HepG2 (cell line): ENCODE data around the gene SCAND1. TPM values are rescaled to one million over a fixed set of nuclear protein-coding genes. Genes with fewer than 3 reads are reported as not detected.

Experiments used
- CREM ChIP-seq, 2 experiments: sonication (generic) in 1 of 2; formaldehyde crosslinking in 1 of 2; IDR thresholded peaks; 2 replicates each; pipeline versions ENCODE4 v1.4.0 to v1.6.1; 2016 to 2020; ENCODE audit warnings: antibody characterized with exemption in 1 of 2, mild to moderate bottlenecking in 1 of 2, missing genetic modification reagents in 1 of 2
- FOXM1 ChIP-seq: sonication (generic); formaldehyde crosslinking; IDR thresholded peaks from 2 replicates; pipeline ENCODE4 v1.5.0; 2020; ENCODE audit warnings: missing genetic modification reagents
- HDAC2 ChIP-seq: sonication (generic); formaldehyde crosslinking; IDR thresholded peaks from 2 replicates; pipeline ENCODE4 v1.4.0; 2020; ENCODE audit warnings: missing genetic modification reagents
- SOX13 ChIP-seq, 3 experiments: fragments of 450-650 bp in 1 of 3; sonication (generic) in 1 of 3; formaldehyde crosslinking in 1 of 3; IDR thresholded peaks in 2 of 3; conservative IDR thresholded peaks in 1 of 3; 2 replicates each; pipeline versions ENCODE4 v1.5.0 to v1.6.1; 2016 to 2020; ENCODE audit warnings: antibody characterized with exemption in 1 of 3, mild to moderate bottlenecking in 1 of 3, missing compliant biosample characterization in 1 of 3, missing genetic modification reagents in 1 of 3, moderate library complexity in 1 of 3
- STAG1 ChIP-seq: sonication (generic); formaldehyde crosslinking; IDR thresholded peaks from 2 replicates; pipeline ENCODE4 v1.4.0; 2020; ENCODE audit warnings: missing genetic modification reagents
- STAT5B ChIP-seq: sonication (generic); formaldehyde crosslinking; IDR thresholded peaks from 2 replicates; pipeline ENCODE4 v1.4.0; 2020; ENCODE audit warnings: missing genetic modification reagents
- THYN1 ChIP-seq: sonication (generic); formaldehyde crosslinking; IDR thresholded peaks from 2 replicates; pipeline ENCODE4 v1.8.1; 2023; ENCODE audit warnings: low read depth, mild to moderate bottlenecking, moderate library complexity, missing genetic modification reagents, borderline replicate concordance
- TMF1 ChIP-seq: sonication (generic); formaldehyde crosslinking; IDR thresholded peaks from 2 replicates; pipeline ENCODE4 v1.8.1; 2022; ENCODE audit warnings: low read depth, missing genetic modification reagents
- ZMYM2 ChIP-seq: sonication (generic); formaldehyde crosslinking; IDR thresholded peaks from 2 replicates; pipeline ENCODE4 v1.8.0; 2022; ENCODE audit warnings: mild to moderate bottlenecking, missing genetic modification reagents
- ZNF619 ChIP-seq: sonication (generic); formaldehyde crosslinking; IDR thresholded peaks from 2 replicates; pipeline ENCODE4 v1.4.0; 2020; ENCODE audit warnings: mild to moderate bottlenecking, missing genetic modification reagents
- ZNF746 ChIP-seq: sonication (generic); formaldehyde crosslinking; IDR thresholded peaks from 2 replicates; pipeline ENCODE4 v1.8.0; 2022; ENCODE audit warnings: mild to moderate bottlenecking, missing genetic modification reagents
- ZSCAN21 ChIP-seq: sonication (generic); formaldehyde crosslinking; IDR thresholded peaks from 2 replicates; pipeline ENCODE4 v1.8.0; 2022; ENCODE audit warnings: mild to moderate bottlenecking, missing genetic modification reagents, moderate library complexity, borderline replicate concordance
- polyA plus RNA-seq, 8 experiments: library from polyadenylated mRNA; depleted of rRNA in 3 of 8; stranded (reverse) in 7 of 8; unstranded in 1 of 8; fragments of >200 nt; fragmentation: Illumina TruSeq in 4 of 8; extraction: Trizol in 4 of 8; gene quantifications; 2 replicates each; pipeline versions ENCODE4 v1.2.1 to v1.2.3, GENCODE V29; 2011 to 2016; ENCODE audit warnings: low read depth in 4 of 8, missing spikeins in 1 of 8, mixed read lengths in 1 of 8; ENCODE audit not compliant: insufficient read depth in 1 of 8
- total RNA-seq, 5 experiments: library from RNA; depleted of rRNA; stranded (reverse); fragments of >200 nt; fragmentation: Illumina TruSeq; extraction: Trizol; gene quantifications; 2 replicates each; pipeline ENCODE4 v1.2.3, GENCODE V29; 2016; ENCODE audit warnings: low read depth in 1 of 5
- TF ChIP-seq, protein P1 (sequence below): sonication (generic); formaldehyde crosslinking; IDR thresholded peaks from 2 replicates; pipeline ENCODE4 v1.4.0; 2020; ENCODE audit warnings: missing genetic modification reagents
- TF ChIP-seq, protein P2 (sequence below): sonication (generic); formaldehyde crosslinking; IDR thresholded peaks from 2 replicates; pipeline ENCODE4 v1.8.1; 2023; ENCODE audit warnings: missing genetic modification reagents, inconsistent platforms, borderline replicate concordance

Gene SCAND1
- total and polyA plus RNA-seq, 2 of the 13 experiments (the other 11 are each of a cell fraction or from before 2014, with no cell fraction given): 19.3 to 109 TPM

DNA sequence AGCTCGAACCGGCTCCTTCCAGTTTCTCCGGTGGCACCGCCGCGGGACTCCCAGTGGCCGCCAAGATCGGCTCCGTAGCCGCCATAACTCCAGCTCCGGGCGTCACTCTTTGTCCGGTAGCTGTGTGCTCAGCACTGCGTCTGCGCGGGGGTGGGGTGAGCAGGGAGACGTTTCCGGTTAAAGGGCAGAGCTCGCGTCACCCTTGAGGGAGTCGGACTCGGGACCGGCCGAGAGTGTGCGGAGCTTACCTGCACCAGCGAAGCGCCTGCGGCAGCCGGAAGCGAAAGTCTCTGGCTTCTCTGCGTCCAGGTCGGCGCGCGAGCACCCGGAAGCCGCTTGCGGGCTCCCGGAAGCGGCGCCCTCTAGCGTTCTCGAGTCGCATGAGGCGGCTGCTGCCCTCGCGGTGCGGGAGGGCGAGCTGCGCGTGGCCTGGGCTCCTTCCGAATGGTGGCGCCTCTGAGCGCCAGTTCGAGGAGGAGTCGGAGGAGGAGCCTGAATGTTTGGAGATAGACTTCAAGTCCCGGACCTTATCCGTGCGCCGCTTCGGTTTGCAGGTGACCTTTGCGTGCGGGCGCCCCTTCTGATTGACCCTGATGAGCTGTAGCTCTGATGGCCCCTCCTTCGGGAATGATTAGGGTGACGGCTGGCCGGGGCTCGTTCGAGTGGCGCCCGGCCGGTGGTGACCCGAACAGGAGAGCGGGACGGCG, at the start of gene SCAND1 (continued):
- TF ChIP-seq, protein P1, sequence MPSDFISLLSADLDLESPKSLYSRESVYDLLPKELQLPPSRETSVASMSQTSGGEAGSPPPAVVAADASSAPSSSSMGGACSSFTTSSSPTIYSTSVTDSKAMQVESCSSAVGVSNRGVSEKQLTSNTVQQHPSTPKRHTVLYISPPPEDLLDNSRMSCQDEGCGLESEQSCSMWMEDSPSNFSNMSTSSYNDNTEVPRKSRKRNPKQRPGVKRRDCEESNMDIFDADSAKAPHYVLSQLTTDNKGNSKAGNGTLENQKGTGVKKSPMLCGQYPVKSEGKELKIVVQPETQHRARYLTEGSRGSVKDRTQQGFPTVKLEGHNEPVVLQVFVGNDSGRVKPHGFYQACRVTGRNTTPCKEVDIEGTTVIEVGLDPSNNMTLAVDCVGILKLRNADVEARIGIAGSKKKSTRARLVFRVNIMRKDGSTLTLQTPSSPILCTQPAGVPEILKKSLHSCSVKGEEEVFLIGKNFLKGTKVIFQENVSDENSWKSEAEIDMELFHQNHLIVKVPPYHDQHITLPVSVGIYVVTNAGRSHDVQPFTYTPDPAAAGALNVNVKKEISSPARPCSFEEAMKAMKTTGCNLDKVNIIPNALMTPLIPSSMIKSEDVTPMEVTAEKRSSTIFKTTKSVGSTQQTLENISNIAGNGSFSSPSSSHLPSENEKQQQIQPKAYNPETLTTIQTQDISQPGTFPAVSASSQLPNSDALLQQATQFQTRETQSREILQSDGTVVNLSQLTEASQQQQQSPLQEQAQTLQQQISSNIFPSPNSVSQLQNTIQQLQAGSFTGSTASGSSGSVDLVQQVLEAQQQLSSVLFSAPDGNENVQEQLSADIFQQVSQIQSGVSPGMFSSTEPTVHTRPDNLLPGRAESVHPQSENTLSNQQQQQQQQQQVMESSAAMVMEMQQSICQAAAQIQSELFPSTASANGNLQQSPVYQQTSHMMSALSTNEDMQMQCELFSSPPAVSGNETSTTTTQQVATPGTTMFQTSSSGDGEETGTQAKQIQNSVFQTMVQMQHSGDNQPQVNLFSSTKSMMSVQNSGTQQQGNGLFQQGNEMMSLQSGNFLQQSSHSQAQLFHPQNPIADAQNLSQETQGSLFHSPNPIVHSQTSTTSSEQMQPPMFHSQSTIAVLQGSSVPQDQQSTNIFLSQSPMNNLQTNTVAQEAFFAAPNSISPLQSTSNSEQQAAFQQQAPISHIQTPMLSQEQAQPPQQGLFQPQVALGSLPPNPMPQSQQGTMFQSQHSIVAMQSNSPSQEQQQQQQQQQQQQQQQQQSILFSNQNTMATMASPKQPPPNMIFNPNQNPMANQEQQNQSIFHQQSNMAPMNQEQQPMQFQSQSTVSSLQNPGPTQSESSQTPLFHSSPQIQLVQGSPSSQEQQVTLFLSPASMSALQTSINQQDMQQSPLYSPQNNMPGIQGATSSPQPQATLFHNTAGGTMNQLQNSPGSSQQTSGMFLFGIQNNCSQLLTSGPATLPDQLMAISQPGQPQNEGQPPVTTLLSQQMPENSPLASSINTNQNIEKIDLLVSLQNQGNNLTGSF (CRISPR knock-in tag): peak; percentile 65; the same call in 1 of the 2 replicates
- TF ChIP-seq FOXM1 (CRISPR knock-in tag): no peak
- TF ChIP-seq, protein P2, sequence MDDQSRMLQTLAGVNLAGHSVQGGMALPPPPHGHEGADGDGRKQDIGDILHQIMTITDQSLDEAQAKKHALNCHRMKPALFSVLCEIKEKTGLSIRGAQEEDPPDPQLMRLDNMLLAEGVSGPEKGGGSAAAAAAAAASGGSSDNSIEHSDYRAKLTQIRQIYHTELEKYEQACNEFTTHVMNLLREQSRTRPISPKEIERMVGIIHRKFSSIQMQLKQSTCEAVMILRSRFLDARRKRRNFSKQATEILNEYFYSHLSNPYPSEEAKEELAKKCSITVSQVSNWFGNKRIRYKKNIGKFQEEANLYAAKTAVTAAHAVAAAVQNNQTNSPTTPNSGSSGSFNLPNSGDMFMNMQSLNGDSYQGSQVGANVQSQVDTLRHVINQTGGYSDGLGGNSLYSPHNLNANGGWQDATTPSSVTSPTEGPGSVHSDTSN: no peak; the same call in 1 of the 2 replicates
- TF ChIP-seq ZMYM2 (CRISPR knock-in tag): peak; percentile 59; the same call in 1 of the 2 replicates
- TF ChIP-seq HDAC2 (CRISPR knock-in tag): peak; percentile 91
- peak; percentile 98; the same call in 1 of the 2 replicates for TF ChIP-seq THYN1 (CRISPR knock-in tag)
- peak; percentile 90; the same call in 1 of the 2 replicates for TF ChIP-seq TMF1 (CRISPR knock-in tag)
- TF ChIP-seq ZSCAN21: peak; percentile 93
- TF ChIP-seq ZNF619 (CRISPR knock-in tag): peak; percentile 95; the same call in 1 of the 2 replicates
- peak; percentile 85 for TF ChIP-seq CREM (IDR thresholded peaks at IDR 0.05)
- TF ChIP-seq CREM (CRISPR knock-in tag; IDR thresholded peaks at IDR 0.05): no peak; the same call in 1 of the 2 replicates
- peak; percentile 82; the same call in 1 of the 2 replicates for TF ChIP-seq ZNF746 (CRISPR knock-in tag)
- peak; percentile 51; the same call in 1 of the 2 replicates for TF ChIP-seq STAT5B (CRISPR knock-in tag)
- TF ChIP-seq STAG1 (CRISPR knock-in tag): peak; percentile 60
- TF ChIP-seq SOX13 (IDR thresholded peaks at IDR 0.05): 0 out of 2 replicates have a peak, but pooled peaks have one; percentile 33
- peak in 1 of 2 experiments; percentile 83; a peak in 2 of 4 replicates for TF ChIP-seq SOX13 (CRISPR knock-in tag; conservative IDR thresholded peaks at IDR 0.05 in 1 of 2, IDR thresholded peaks at IDR 0.05 in 1 of 2)
